IMR-90 (cell line): ENCODE measurements around the gene HLA-A. TPM values are rescaled to one million over a fixed set of nuclear protein-coding genes. Genes with fewer than 3 reads are reported as not detected.

Experiments
- ATAC-seq: fragments of 200-7000 bp; cut with Tn5 transposase; 2 replicates; pipeline ENCODE4 v1.9.1; 2020; ENCODE audit warnings: low read depth, mild to moderate bottlenecking, moderate library complexity
- BruUV-seq: library from RNA; stranded (reverse); fragments of 400-500 nt; replicated peaks from 2 replicates; lab custom pipeline; 2021; lab: Mats Ljungman, UMichigan
- CTCF ChIA-PET: fragments of 300-600 bp; formaldehyde crosslinking; extraction: SDS; loops from one replicate; lab custom pipeline; 2021; ENCODE audit warnings: antibody characterized with exemption; lab: Yijun Ruan, JAX
- POLR2A ChIA-PET: fragments of 300-600 bp; sonication (Branson Sonifier 250); formaldehyde crosslinking; loops from one replicate; lab custom pipeline; 2022; ENCODE audit warnings: antibody characterized with exemption; ENCODE audit not compliant: unreplicated experiment; lab: Charles Lee
- DNase-seq: peaks from one replicate; pipeline ENCODE4 v3.0.0; 2013
- H2AFZ ChIP-seq: replicated peaks from 2 replicates; pipeline ENCODE3; 2013; ENCODE audit warnings: low read length, mild to moderate bottlenecking; ENCODE audit not compliant: poor library complexity
- H2AK5ac ChIP-seq: 2 replicates; pipeline ENCODE4 v1.6.1; 2013; ENCODE audit warnings: low read depth, low read length, inconsistent platforms
- H2AK9ac ChIP-seq: replicated peaks from 2 replicates; pipeline ENCODE3; 2013; ENCODE audit warnings: mild to moderate bottlenecking, low read depth, low read length, moderate library complexity; ENCODE audit not compliant: poor library complexity
- H2BK120ac ChIP-seq: 2 replicates; pipeline ENCODE4 v1.6.1; 2013; ENCODE audit warnings: low read depth, low read length, inconsistent platforms
- H2BK15ac ChIP-seq: 3 replicates; pipeline ENCODE4 v1.6.1; 2013; ENCODE audit warnings: low read depth, low read length, inconsistent platforms
- H2BK20ac ChIP-seq: 2 replicates; pipeline ENCODE4 v1.6.1; 2013; ENCODE audit warnings: low read depth, mild to moderate bottlenecking, inconsistent platforms, low read length, moderate library complexity
- H2BK5ac ChIP-seq: 2 replicates; pipeline ENCODE4 v1.6.1; 2013; ENCODE audit warnings: mild to moderate bottlenecking, low read depth, low read length, inconsistent platforms; ENCODE audit not compliant: poor library complexity, severe bottlenecking
- H3K14ac ChIP-seq: replicated peaks from 2 replicates; pipeline ENCODE4 v1.6.1; 2013; ENCODE audit warnings: low read depth, low read length, inconsistent platforms
- H3K18ac ChIP-seq: 2 replicates; pipeline ENCODE4 v1.6.1; 2013; ENCODE audit warnings: low read depth, low read length, control low read depth
- H3K23ac ChIP-seq: 2 replicates; pipeline ENCODE4 v1.6.1; 2013; ENCODE audit warnings: low read depth, low read length, inconsistent platforms
- H3K27ac ChIP-seq: 2 replicates; pipeline ENCODE4 v1.5.1; 2013; ENCODE audit warnings: mild to moderate bottlenecking, control low read depth, low read length; ENCODE audit not compliant: insufficient read depth
- H3K27me3 ChIP-seq: 2 replicates; pipeline ENCODE4 v1.6.1; 2013; ENCODE audit warnings: low read length; ENCODE audit not compliant: control insufficient read depth, insufficient read depth
- H3K36me3 ChIP-seq: 2 replicates; pipeline ENCODE4 v1.6.1; 2013; ENCODE audit warnings: low read length, mixed read lengths; ENCODE audit not compliant: control insufficient read depth, insufficient read depth
- H3K4ac ChIP-seq: 2 replicates; pipeline ENCODE4 v1.6.1; 2013; ENCODE audit warnings: low read depth, low read length, inconsistent platforms
- H3K4me1 ChIP-seq: 2 replicates; pipeline ENCODE4 v1.6.1; 2013; ENCODE audit warnings: low read length, mixed read lengths; ENCODE audit not compliant: control insufficient read depth, insufficient read depth
- H3K4me2 ChIP-seq: 2 replicates; pipeline ENCODE4 v1.6.1; 2013; ENCODE audit warnings: low read depth, mild to moderate bottlenecking, control low read depth, low read length, moderate library complexity
- H3K4me3 ChIP-seq: 2 replicates; pipeline ENCODE4 v1.5.1; 2013; ENCODE audit warnings: low read depth, mild to moderate bottlenecking, control low read depth, low read length, moderate library complexity; ENCODE audit not compliant: insufficient read depth
- H3K56ac ChIP-seq: 2 replicates; pipeline ENCODE4 v1.6.1; 2013; ENCODE audit warnings: low read length, inconsistent platforms; ENCODE audit not compliant: insufficient read depth; ENCODE audit errors: extremely low read depth
- H3K79me1 ChIP-seq, 2 experiments: 2 replicates each; pipeline ENCODE4 v1.6.1; 2013; ENCODE audit warnings: low read length in 2 of 2, inconsistent platforms in 1 of 2, low read depth in 1 of 2
- H3K9ac ChIP-seq: 2 replicates; pipeline ENCODE4 v1.6.1; 2013; ENCODE audit warnings: low read depth, low read length, control low read depth
- H3K9me1 ChIP-seq: 2 replicates; pipeline ENCODE4 v1.6.1; 2013; ENCODE audit warnings: low read length, inconsistent platforms; ENCODE audit not compliant: insufficient read depth
- H3K9me3 ChIP-seq: 2 replicates; pipeline ENCODE4 v1.6.1; 2013; ENCODE audit warnings: low read length; ENCODE audit not compliant: control insufficient read depth, insufficient read depth
- H4K20me1 ChIP-seq: 2 replicates; pipeline ENCODE4 v1.6.1; 2013; ENCODE audit warnings: low read length, inconsistent platforms; ENCODE audit not compliant: insufficient read depth
- H4K5ac ChIP-seq: 2 replicates; pipeline ENCODE4 v1.6.1; 2013; ENCODE audit warnings: mild to moderate bottlenecking, low read depth, low read length, control low read depth
- H4K8ac ChIP-seq, 2 experiments: 2 replicates each; pipeline ENCODE4 v1.6.1; 2013; ENCODE audit warnings: low read depth in 2 of 2, low read length in 2 of 2, control low read depth in 1 of 2, inconsistent platforms in 1 of 2
- H4K91ac ChIP-seq: 2 replicates; pipeline ENCODE4 v1.6.1; 2013; ENCODE audit warnings: low read depth, low read length, inconsistent platforms; ENCODE audit not compliant: insufficient read depth
- BHLHE40 ChIP-seq: fragments of 150-350 bp; IDR thresholded peaks from 2 replicates; pipeline ENCODE4 v1.6.1; 2016; ENCODE audit warnings: mild to moderate bottlenecking, low read depth, low read length
- CEBPB ChIP-seq: IDR thresholded peaks from 2 replicates; pipeline ENCODE4 v1.6.1; 2012; ENCODE audit warnings: low read depth, low read length, improper control_type of control experiment
- CHD1 ChIP-seq: IDR thresholded peaks from 2 replicates; pipeline ENCODE4 v1.6.1; 2012; ENCODE audit warnings: low read depth, low read length, improper control_type of control experiment
- ELK1 ChIP-seq: fragments of 150-350 bp; IDR thresholded peaks from 2 replicates; pipeline ENCODE4 v1.6.1; 2016; ENCODE audit warnings: low read depth, mild to moderate bottlenecking, low read length, moderate library complexity, borderline replicate concordance
- FOS ChIP-seq: fragments of 150-350 bp; IDR thresholded peaks from 2 replicates; pipeline ENCODE4 v1.6.1; 2016; ENCODE audit warnings: low read depth, low read length
- MAFK ChIP-seq: IDR thresholded peaks from 2 replicates; pipeline ENCODE4 v1.6.1; 2012; ENCODE audit warnings: low read depth, low read length, improper control_type of control experiment
- MAZ ChIP-seq: IDR thresholded peaks from 2 replicates; pipeline ENCODE4 v1.6.1; 2012; ENCODE audit warnings: low read depth, mild to moderate bottlenecking, low read length, improper control_type of control experiment, moderate library complexity, borderline replicate concordance
- MXI1 ChIP-seq: IDR thresholded peaks from 2 replicates; pipeline ENCODE4 v1.6.1; 2012; ENCODE audit warnings: low read depth, mild to moderate bottlenecking, low read length, moderate library complexity, borderline replicate concordance
- NFE2L2 ChIP-seq: fragments of 150-350 bp; IDR thresholded peaks from 2 replicates; pipeline ENCODE4 v1.6.1; 2016; ENCODE audit warnings: low read depth, mild to moderate bottlenecking, low read length
- POLR2A ChIP-seq: IDR thresholded peaks from 2 replicates; pipeline ENCODE4 v1.6.1; 2012; ENCODE audit warnings: mild to moderate bottlenecking, low read depth, low read length
- RAD21 ChIP-seq: IDR thresholded peaks from 2 replicates; pipeline ENCODE4 v1.6.1; 2012; ENCODE audit warnings: low read length, improper control_type of control experiment
- RCOR1 ChIP-seq: IDR thresholded peaks from 2 replicates; pipeline ENCODE4 v1.6.1; 2012; ENCODE audit warnings: mild to moderate bottlenecking, low read length, improper control_type of control experiment; ENCODE audit not compliant: insufficient replicate concordance
- RFX5 ChIP-seq: IDR thresholded peaks from 2 replicates; pipeline ENCODE4 v1.8.0; 2012; ENCODE audit warnings: low read depth, mild to moderate bottlenecking, low read length, moderate library complexity
- SMC3 ChIP-seq: fragments of 150-350 bp; IDR thresholded peaks from 2 replicates; pipeline ENCODE4 v1.6.1; 2016; ENCODE audit warnings: low read depth, mild to moderate bottlenecking, antibody characterized with exemption, low read length, moderate library complexity
- USF2 ChIP-seq: fragments of 150-350 bp; IDR thresholded peaks from 2 replicates; pipeline ENCODE4 v1.6.1; 2017; ENCODE audit warnings: mild to moderate bottlenecking, antibody characterized with exemption, low read length, low read depth
- WGBS, 2 experiments: methylation state at CpG; one replicate each; pipeline versions ENCODE4 v1.1.5 to v1.1.7; 2013; ENCODE audit warnings: missing lambda C conversion rate in 2 of 2; ENCODE audit not compliant: insufficient read length in 1 of 2; ENCODE audit errors: extremely low coverage in 2 of 2; 5-methylcytosine and 5-hydroxymethylcytosine counted together
- dilution Hi-C: fragments of 300-500 bp; cut with HindIII; formaldehyde crosslinking; loops from one replicate; pipeline ENCODE4 v1.14.3; 2018; ENCODE audit warnings: low sequenced_read_pairs; ENCODE audit not compliant: unreplicated experiment
- in situ Hi-C: fragments of 300-500 bp; cut with MboI; formaldehyde crosslinking; loops from 3 replicates; pipeline ENCODE4 v1.14.3; 2019; ENCODE audit warnings: low sequenced_read_pairs, inconsistent platforms, mixed read lengths
- intact Hi-C: fragments of 100-400 bp; cut with micrococcal nuclease; formaldehyde crosslinking; loops from 2 replicates; pipeline ENCODE4 v1.10.0; 2022
- polyA plus RNA-seq, 3 experiments: library from polyadenylated mRNA; depleted of rRNA; stranded (reverse); fragments of >200 nt; gene quantifications; 2 replicates each; pipeline ENCODE4 v1.2.3, GENCODE V29; 2012; ENCODE audit warnings: low replicate concordance in 1 of 3
- total RNA-seq: library from RNA; depleted of rRNA; stranded (reverse); fragments of >200 nt; gene quantifications from 2 replicates; pipeline ENCODE4 v1.2.3, GENCODE V29; 2012

Gene HLA-A
- total and polyA plus RNA-seq, 2 of the 4 experiments (the other 2 are of a cell fraction) = 94.5 to 218 TPM

GRCh38 chr6:29947077-29947980 is 5.0 kb downstream of the HLA-A start:
- Histone ChIP-seq H3K9me1 (no peaks in the 10 kb centered on the region), H3K4me1 (peaks cover 4% of the 10 kb centered on the region), H3K9ac (no peak overlapping the region), H2AK5ac (no peak overlapping the region), H3K14ac (no peak overlapping the region), H3K36me3 (peaks cover 22% of the 10 kb centered on the region), H2BK5ac (no peak overlapping the region), H2BK120ac (no peak overlapping the region), H4K20me1 (peaks cover 4% of the 10 kb centered on the region; the same call in 1 of the 2 replicates), H3K79me1 (peaks cover 4 to 5% of the 10 kb centered on the region in 2 experiments; a peak in 3 of 4 replicates), H3K18ac (no peak overlapping the region), H3K27me3 (no peaks in the 10 kb centered on the region), H3K4ac (no peak overlapping the region), H3K27ac (no peak overlapping the region), H3K56ac (no peak overlapping the region), H2AFZ (no peak overlapping the region), H3K9me3 (no peaks in the 10 kb centered on the region), H2AK9ac (no peak overlapping the region), H2BK15ac (no peak overlapping the region), H4K91ac (no peak overlapping the region), H2BK20ac (no peak overlapping the region), H3K4me2 (no peak overlapping the region), H3K23ac (no peak overlapping the region), H4K5ac (no peak overlapping the region), H3K4me3 (no peak overlapping the region), H4K8ac (no peak overlapping the region)
- no TSS peak for BruUV-seq
- WGBS, 2 experiments = no CpG with 5 or more reads among the region's 3 CpGs
- dilution Hi-C loops = no loop called here
- no peak for DNase-seq
- ChIA-PET POLR2A (no interaction called here), CTCF (no interaction called here)
- in situ Hi-C loops = no loop called here
- intact Hi-C loops = no loop called here
- ATAC-seq = no peak
- TF ChIP-seq SMC3 (no peak), MXI1 (no peak), CHD1 (no peak), BHLHE40 (no peak), FOS (no peak), USF2 (no peak), RCOR1 (no peak), NFE2L2 (no peak), POLR2A (no peak), CEBPB (no peak), RAD21 (no peak), ELK1 (no peak), MAZ (no peak), MAFK (no peak), RFX5 (no peak)
